Measurements from ENCODE around the gene ARRDC2. TPM values are rescaled to one million over a fixed set of nuclear protein-coding genes. Genes with fewer than 3 reads are reported as not detected.

ARRDC2 gene
- total RNA-seq, 1 donor from 2014 or later: 15.4 TPM

GRCh38 chr19:18059297-18059696 is 51.3 kb downstream of the ARRDC2 start:
- no peak overlapping the region for H3K27ac Mint-ChIP-seq (ENCODE audit: unreplicated experiment)
- TF ChIP-seq, protein P1, sequence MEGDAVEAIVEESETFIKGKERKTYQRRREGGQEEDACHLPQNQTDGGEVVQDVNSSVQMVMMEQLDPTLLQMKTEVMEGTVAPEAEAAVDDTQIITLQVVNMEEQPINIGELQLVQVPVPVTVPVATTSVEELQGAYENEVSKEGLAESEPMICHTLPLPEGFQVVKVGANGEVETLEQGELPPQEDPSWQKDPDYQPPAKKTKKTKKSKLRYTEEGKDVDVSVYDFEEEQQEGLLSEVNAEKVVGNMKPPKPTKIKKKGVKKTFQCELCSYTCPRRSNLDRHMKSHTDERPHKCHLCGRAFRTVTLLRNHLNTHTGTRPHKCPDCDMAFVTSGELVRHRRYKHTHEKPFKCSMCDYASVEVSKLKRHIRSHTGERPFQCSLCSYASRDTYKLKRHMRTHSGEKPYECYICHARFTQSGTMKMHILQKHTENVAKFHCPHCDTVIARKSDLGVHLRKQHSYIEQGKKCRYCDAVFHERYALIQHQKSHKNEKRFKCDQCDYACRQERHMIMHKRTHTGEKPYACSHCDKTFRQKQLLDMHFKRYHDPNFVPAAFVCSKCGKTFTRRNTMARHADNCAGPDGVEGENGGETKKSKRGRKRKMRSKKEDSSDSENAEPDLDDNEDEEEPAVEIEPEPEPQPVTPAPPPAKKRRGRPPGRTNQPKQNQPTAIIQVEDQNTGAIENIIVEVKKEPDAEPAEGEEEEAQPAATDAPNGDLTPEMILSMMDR (IDR thresholded peaks at IDR 0.05): no peak
- H3K27me3 Mint-ChIP-seq (ENCODE audit: unreplicated experiment): peaks cover 5% of the 10 kb centered on the region
- H3K36me3 Mint-ChIP-seq (ENCODE audit: unreplicated experiment): no peaks in the 10 kb centered on the region
- peaks cover 10% of the 10 kb centered on the region for H3K4me1 Mint-ChIP-seq (ENCODE audit: unreplicated experiment)
- no peak overlapping the region for H3K4me3 Mint-ChIP-seq (ENCODE audit: unreplicated experiment)
- no peak for DNase-seq (ENCODE audit: extremely low spot score, unreplicated experiment)
- no peaks in the 10 kb centered on the region for H3K9me3 Mint-ChIP-seq (ENCODE audit: unreplicated experiment)

- Mint-ChIP-seq H3K36me3 (ENCODE audit: unreplicated experiment) (no peaks in the 10 kb centered on the region), H3K27ac (ENCODE audit: unreplicated experiment) (no peak overlapping the region), H3K9me3 (ENCODE audit: unreplicated experiment) (no peaks in the 10 kb centered on the region), H3K27me3 (ENCODE audit: unreplicated experiment) (peaks cover 5% of the 10 kb centered on the region), H3K4me3 (ENCODE audit: unreplicated experiment) (no peak overlapping the region), H3K4me1 (ENCODE audit: unreplicated experiment) (peaks cover 10% of the 10 kb centered on the region)
- TF ChIP-seq, protein P1 (IDR thresholded peaks at IDR 0.05): no peak
- no peak for DNase-seq (ENCODE audit: extremely low spot score, unreplicated experiment)
These were observed 51.9 kb downstream of the ARRDC2 start for GRCh38 chr19:18059902-18060301.

- H3K4me1 Mint-ChIP-seq (ENCODE audit: unreplicated experiment): peaks cover 10% of the 10 kb centered on the region
- no peak for DNase-seq (ENCODE audit: extremely low spot score, unreplicated experiment)
- no peaks in the 10 kb centered on the region for H3K36me3 Mint-ChIP-seq (ENCODE audit: unreplicated experiment)
- no peaks in the 10 kb centered on the region for H3K9me3 Mint-ChIP-seq (ENCODE audit: unreplicated experiment)
- no peak overlapping the region for H3K27ac Mint-ChIP-seq (ENCODE audit: unreplicated experiment)
- peaks cover 5% of the 10 kb centered on the region for H3K27me3 Mint-ChIP-seq (ENCODE audit: unreplicated experiment)
- TF ChIP-seq, protein P1 (IDR thresholded peaks at IDR 0.05): no peak
- no peak overlapping the region for H3K4me3 Mint-ChIP-seq (ENCODE audit: unreplicated experiment)
These were observed 52.5 kb downstream of the ARRDC2 start for GRCh38 chr19:18060472-18060871.

DNA sequence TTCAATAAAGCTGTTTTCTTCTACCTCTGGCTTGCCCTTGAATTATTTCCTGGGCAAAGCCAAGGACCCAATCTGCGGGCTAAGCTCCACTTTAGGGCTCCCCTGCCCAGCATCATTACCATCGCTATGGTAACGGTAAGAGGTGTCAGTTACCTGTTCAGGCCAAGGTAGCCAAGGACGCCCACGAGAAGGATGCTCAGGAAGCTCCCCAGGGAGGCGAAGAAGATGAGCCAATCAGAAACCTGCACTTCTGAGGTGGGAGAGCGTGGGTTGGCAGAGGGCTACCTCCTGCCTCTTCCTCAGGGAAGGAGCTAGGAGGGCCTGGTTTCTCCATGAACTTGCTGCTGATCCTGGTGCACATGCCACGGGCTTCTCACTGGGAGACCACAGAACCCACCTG is 54.1 kb downstream of the ARRDC2 start:
- H3K27ac Mint-ChIP-seq (ENCODE audit: unreplicated experiment): no peak overlapping the region
- TF ChIP-seq, protein P1 (IDR thresholded peaks at IDR 0.05): no peak
- DNase-seq (ENCODE audit: extremely low spot score, unreplicated experiment): no peak
- no peak overlapping the region for H3K4me3 Mint-ChIP-seq (ENCODE audit: unreplicated experiment)
- peaks cover 5% of the 10 kb centered on the region for H3K27me3 Mint-ChIP-seq (ENCODE audit: unreplicated experiment)
- H3K9me3 Mint-ChIP-seq (ENCODE audit: unreplicated experiment): no peaks in the 10 kb centered on the region
- H3K4me1 Mint-ChIP-seq (ENCODE audit: unreplicated experiment): peaks cover 10% of the 10 kb centered on the region
- no peaks in the 10 kb centered on the region for H3K36me3 Mint-ChIP-seq (ENCODE audit: unreplicated experiment)

GRCh38 chr19:18063463-18063862 is 55.5 kb downstream of the ARRDC2 start:
- Mint-ChIP-seq H3K36me3 (ENCODE audit: unreplicated experiment) (no peaks in the 10 kb centered on the region), H3K4me1 (ENCODE audit: unreplicated experiment) (peaks cover 4% of the 10 kb centered on the region), H3K9me3 (ENCODE audit: unreplicated experiment) (no peaks in the 10 kb centered on the region), H3K27me3 (ENCODE audit: unreplicated experiment) (peaks cover 5% of the 10 kb centered on the region), H3K4me3 (ENCODE audit: unreplicated experiment) (no peak overlapping the region), H3K27ac (ENCODE audit: unreplicated experiment) (no peak overlapping the region)
- TF ChIP-seq, protein P1 (IDR thresholded peaks at IDR 0.05): peak; percentile 45
- no peak for DNase-seq (ENCODE audit: extremely low spot score, unreplicated experiment)

Other genes starting within 250 kb of the ARRDC2 start
- not detected in 2 replicates for gene B3GNT3, start 213.0 kb upstream of the ARRDC2 start, total RNA-seq
- gene INSL3, start 186.7 kb upstream of the ARRDC2 start, total RNA-seq: not detected in 2 replicates
- 1.6 and 1.8 TPM in 2 replicates for gene JAK3, start 160.2 kb upstream of the ARRDC2 start, total RNA-seq
- 1,671 and 1,710 TPM in 2 replicates for gene RPL18A, start 148.3 kb upstream of the ARRDC2 start, total RNA-seq
- gene SLC5A5, start 136.2 kb upstream of the ARRDC2 start, total RNA-seq: not detected in 2 replicates
- 81.9 and 84.9 TPM in 2 replicates for gene CCDC124, start 75.2 kb upstream of the ARRDC2 start, total RNA-seq
- not detected in 2 replicates for gene KCNN1, start 41.1 kb upstream of the ARRDC2 start, total RNA-seq
- gene IL12RB1, start 78.8 kb downstream of the ARRDC2 start, total RNA-seq: 0.50 and 0.51 TPM in 2 replicates
- 7.6 and 8.0 TPM in 2 replicates for gene MAST3, start 89.6 kb downstream of the ARRDC2 start, total RNA-seq
- 67.2 and 68.1 TPM in 2 replicates for gene PIK3R2, start 145.0 kb downstream of the ARRDC2 start, total RNA-seq
- not detected in 2 replicates for gene IFI30, start 165.6 kb downstream of the ARRDC2 start, total RNA-seq
- 11.6 and 12.7 TPM in 2 replicates for gene MPV17L2, start 185.0 kb downstream of the ARRDC2 start, total RNA-seq
- gene RAB3A, start 195.9 kb downstream of the ARRDC2 start, total RNA-seq: 2.9 and 3.2 TPM in 2 replicates
- gene PDE4C, start 218.3 kb downstream of the ARRDC2 start, total RNA-seq: 0.21 TPM in 1 of 2 replicates, not detected in the other

All from osteocyte (in vitro differentiated cells).